Psoas muscle (tissue), 8 donors: Measurements from ENCODE around the gene INTS11. TPM values are rescaled to one million over a fixed set of nuclear protein-coding genes. Genes with fewer than 3 reads are reported as not detected.

Source experiments
- ATAC-seq, 4 donors: fragments of 200-7000 bp; cut with Tn5 transposase; one replicate each; pipeline ENCODE4 v1.9.1; 2020; ENCODE audit warnings: moderate library complexity in 3 of 4, mild to moderate bottlenecking in 2 of 4
- DNase-seq, 2 donors: peaks; one replicate each; pipeline ENCODE4 v3.0.0-alpha.2; 2020
- H3K27ac ChIP-seq: fragments of 200-600 bp; one replicate; pipeline ENCODE4 v1.8.0; 2022
- H3K27me3 ChIP-seq, 3 donors: fragments of 200-600 bp in 1 of 3; one replicate each; pipeline versions ENCODE4 v1.6.1 to v1.8.0; 2013 to 2022; ENCODE audit warnings: low read length in 2 of 3, mild to moderate bottlenecking in 2 of 3, moderate library complexity in 1 of 3; ENCODE audit not compliant: insufficient read depth in 3 of 3
- H3K36me3 ChIP-seq, 2 donors: fragments of 200-600 bp in 1 of 2; one replicate each; pipeline versions ENCODE4 v1.6.1 to v1.8.0; 2013 to 2022; ENCODE audit warnings: low read depth in 1 of 2, mild to moderate bottlenecking in 1 of 2, moderate library complexity in 1 of 2; ENCODE audit not compliant: insufficient read depth in 1 of 2
- H3K4me1 ChIP-seq: fragments of 200-600 bp; one replicate; pipeline ENCODE4 v1.8.0; 2022
- H3K4me3 ChIP-seq: fragments of 200-600 bp; one replicate; pipeline ENCODE4 v1.8.0; 2022; ENCODE audit warnings: mild to moderate bottlenecking
- H3K9me3 ChIP-seq: fragments of 200-600 bp; one replicate; pipeline ENCODE4 v1.8.0; 2022
- WGBS, 3 donors: extraction: QIAGEN DNeasy Blood & Tissue Kit; methylation state at CpG; one replicate each; pipeline versions ENCODE4 v1.1.6 to v1.1.7; 2013; 5-methylcytosine and 5-hydroxymethylcytosine counted together
- intact Hi-C, 2 donors: fragments of 100-400 bp; cut with DNase I; formaldehyde crosslinking; loops; one replicate each; pipeline versions ENCODE4 v1.11.0 to v1.14.2; 2022
- polyA plus RNA-seq, 3 donors: library from polyadenylated mRNA; stranded (reverse); fragments of 200-250 nt; gene quantifications; one replicate each; pipeline ENCODE4 v1.2.3, GENCODE V29; 2013
- total RNA-seq, 4 donors: library from RNA; stranded (reverse); fragmentation: NEBNext Ultra II Directional in 2 of 4; extraction: Animal tissue kit (Norgen Biotek cat#: 25700) in 2 of 4; gene quantifications; one replicate each; pipeline versions ENCODE4 v1.2.1 to v1.2.4, GENCODE V29; 2021 to 2023
- TF ChIP-seq, protein P1 (sequence below): fragments of 200-600 bp; IDR thresholded peaks from one replicate; pipeline ENCODE4 v1.8.0; 2022; ENCODE audit warnings: antibody characterized with exemption
- donor health status: healthy with polysubstance abuse.
- donor health status: DM: no; HTN: no; CAD: no; lungs with moderate emphysema.
- donor health status: Bipolar disorder and iron deficiency.
- donor health status: healthy.
- donor health status: DM: yes; HTN: yes; CAD: no.
- donor health status: DM: no; HTN: no; CAD: no.
- donor health status: DM: no; HTN: no; CAD: no.
- donor health status: DM: yes; HTN: yes; CAD: no.

The INTS11 gene
- total and polyA plus RNA-seq, 7 donors: 55.6 to 80.8 (median 71.2) TPM

DNA sequence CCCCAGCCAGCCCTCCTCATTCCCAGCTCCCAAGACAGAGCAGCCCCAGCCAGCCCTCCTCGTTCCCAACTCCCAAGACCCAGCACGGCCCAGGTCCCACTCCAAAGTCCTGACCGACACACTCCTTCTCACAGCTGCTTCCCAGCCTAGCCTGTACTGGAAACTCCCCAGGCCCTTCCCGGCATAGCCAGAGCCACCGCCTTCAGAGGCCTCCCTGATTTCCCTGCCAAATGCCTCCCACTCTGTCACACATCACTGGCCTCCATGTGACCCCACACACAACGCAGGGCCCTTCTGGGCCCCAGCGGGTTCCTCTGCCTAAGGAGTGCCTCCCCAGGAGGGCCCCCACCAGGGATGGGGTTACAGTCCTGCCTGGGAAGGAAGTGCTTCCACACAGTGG lies 53.6 kb downstream of the INTS11 start:
- intact Hi-C loops: loop anchor here (5.0 to 10.0 kb wide), 3 partner anchors 39 to 236 kb away; partner anchors contain the start of genes B3GALT6 (in 2 of the 2), SDF4 (in 2 of the 2) and C1orf159 (in 1 of the 2)
- Histone ChIP-seq H3K27me3 (no peaks in the 10 kb centered on the region), H3K4me3 (peak overlapping the region; percentile 71), H3K4me1 (peaks cover 45% of the 10 kb centered on the region), H3K9me3 (no peaks in the 10 kb centered on the region), H3K27ac (peak overlapping the region; percentile 14), H3K36me3 (peaks cover 0 to 36% of the 10 kb centered on the region in 2 donors)
- ATAC-seq (no peak), DNase-seq (no peak)
- WGBS, 3 donors: 38 to 57% (median 53%) methylated on average over 7 of the region's 7 CpGs
- TF ChIP-seq, protein P1, sequence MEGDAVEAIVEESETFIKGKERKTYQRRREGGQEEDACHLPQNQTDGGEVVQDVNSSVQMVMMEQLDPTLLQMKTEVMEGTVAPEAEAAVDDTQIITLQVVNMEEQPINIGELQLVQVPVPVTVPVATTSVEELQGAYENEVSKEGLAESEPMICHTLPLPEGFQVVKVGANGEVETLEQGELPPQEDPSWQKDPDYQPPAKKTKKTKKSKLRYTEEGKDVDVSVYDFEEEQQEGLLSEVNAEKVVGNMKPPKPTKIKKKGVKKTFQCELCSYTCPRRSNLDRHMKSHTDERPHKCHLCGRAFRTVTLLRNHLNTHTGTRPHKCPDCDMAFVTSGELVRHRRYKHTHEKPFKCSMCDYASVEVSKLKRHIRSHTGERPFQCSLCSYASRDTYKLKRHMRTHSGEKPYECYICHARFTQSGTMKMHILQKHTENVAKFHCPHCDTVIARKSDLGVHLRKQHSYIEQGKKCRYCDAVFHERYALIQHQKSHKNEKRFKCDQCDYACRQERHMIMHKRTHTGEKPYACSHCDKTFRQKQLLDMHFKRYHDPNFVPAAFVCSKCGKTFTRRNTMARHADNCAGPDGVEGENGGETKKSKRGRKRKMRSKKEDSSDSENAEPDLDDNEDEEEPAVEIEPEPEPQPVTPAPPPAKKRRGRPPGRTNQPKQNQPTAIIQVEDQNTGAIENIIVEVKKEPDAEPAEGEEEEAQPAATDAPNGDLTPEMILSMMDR: no peak

DNA sequence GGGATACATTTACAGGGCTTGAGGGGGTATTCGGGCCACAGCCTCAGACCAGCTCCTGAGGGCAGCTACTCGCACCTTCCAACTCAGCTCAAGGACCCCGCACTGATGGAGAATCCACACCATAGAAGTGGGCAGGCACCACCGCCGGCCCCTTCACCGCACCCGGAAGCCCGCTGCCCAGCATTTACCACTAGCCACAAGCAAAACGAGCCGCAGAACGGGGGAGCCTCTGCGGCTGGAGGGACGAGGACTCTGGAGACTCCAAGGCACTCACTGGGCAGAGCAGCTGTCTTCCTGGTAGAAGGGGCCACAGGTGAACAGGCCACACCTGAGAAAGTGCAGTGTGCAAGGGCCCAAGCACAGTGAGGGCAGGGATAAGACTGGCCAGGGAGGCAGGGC lies 56.2 kb downstream of the INTS11 start:
- intact Hi-C loops: no loop called here
- Histone ChIP-seq H3K9me3 (no peaks in the 10 kb centered on the region), H3K27me3 (no peaks in the 10 kb centered on the region), H3K27ac (no peak overlapping the region), H3K36me3 (peaks cover 0 to 58% of the 10 kb centered on the region in 2 donors), H3K4me3 (no peak overlapping the region), H3K4me1 (peaks cover 35% of the 10 kb centered on the region)
- WGBS, 3 donors: 91 to 96% (median 91%) methylated on average over 13 of the region's 13 CpGs
- no peak for DNase-seq
- ATAC-seq: no peak
- TF ChIP-seq, protein P1: no peak

DNA sequence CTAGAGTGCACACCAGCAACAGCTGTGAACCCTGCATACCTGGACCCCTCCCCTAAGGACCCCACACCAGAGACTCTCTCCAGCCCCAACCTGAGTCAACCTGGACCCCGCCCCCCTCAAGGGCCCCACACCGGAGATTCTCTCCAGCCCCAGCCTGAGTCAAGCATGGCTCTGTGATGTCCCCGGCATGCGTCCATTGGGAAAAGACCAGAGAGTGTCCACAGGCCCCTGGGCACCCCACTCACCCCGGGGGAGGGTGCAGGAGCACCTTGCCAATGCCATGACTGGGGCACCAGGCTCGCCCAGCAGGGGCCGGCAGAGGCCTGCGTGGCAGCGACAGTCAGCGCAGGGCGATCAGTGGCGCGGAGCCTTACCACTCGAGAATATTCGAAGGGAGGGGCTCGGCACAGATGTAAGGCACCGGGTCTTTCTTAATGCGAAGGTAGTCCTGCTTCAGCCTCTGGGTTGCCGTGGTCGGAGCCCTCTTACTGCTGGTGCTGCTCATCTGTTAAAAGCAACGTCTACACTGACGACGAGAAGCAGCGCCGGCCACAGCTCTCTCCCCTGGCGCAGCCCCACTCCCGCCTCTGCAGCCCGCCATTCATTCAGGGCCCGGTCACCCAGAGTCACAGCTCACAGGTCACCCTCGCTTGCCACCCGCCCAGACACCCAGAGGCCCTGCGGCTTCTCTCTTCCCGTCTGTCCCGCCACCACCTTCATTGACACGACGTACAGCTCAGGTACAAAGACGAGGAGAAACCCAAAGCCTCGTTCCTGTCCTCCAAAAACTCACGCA lies 56.8 kb downstream of the INTS11 start:
- no peak for DNase-seq
- intact Hi-C loops: no loop called here
- ATAC-seq: no peak
- TF ChIP-seq, protein P1: no peak
- H3K4me3 ChIP-seq: no peak overlapping the region
- no peaks in the 10 kb centered on the region for H3K27me3 ChIP-seq
- no peak overlapping the region for H3K27ac ChIP-seq
- 90 to 95% (median 92%) methylated on average over 39 of the region's 39 CpGs for WGBS, 3 donors
- peaks cover 0 to 64% of the 10 kb centered on the region in 2 donors for H3K36me3 ChIP-seq
- peaks cover 34% of the 10 kb centered on the region for H3K4me1 ChIP-seq
- H3K9me3 ChIP-seq: no peaks in the 10 kb centered on the region

DNA sequence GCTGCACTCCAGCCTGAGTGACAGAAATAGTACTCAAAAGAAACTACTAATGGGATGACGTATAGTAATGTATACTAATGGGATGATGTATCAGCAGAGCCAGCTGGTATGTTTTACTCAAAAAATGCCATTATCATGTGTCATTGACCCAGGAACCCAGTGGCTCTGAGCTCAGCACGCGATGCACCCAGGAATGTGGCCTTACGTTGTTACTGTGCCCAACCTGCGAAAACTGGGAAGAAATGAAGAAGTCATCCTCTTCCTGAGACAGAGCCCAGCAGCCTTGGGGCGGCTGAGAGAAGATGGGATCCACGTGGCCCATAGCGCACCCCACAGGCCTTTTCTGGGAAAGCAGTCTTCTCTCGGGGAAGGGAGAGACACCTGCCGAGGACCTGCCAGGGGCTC lies 59.6 kb downstream of the INTS11 start:
- TF ChIP-seq, protein P1: no peak

More for the DNA sequence above, 59.6 kb downstream of the INTS11 start:
- Histone ChIP-seq H3K9me3 (no peaks in the 10 kb centered on the region), H3K4me1 (peaks cover 6% of the 10 kb centered on the region), H3K27ac (no peak overlapping the region), H3K4me3 (no peak overlapping the region), H3K27me3 (no peaks in the 10 kb centered on the region), H3K36me3 (peaks cover 0 to 85% of the 10 kb centered on the region in 2 donors)
- WGBS, 3 donors: 77 to 83% (median 83%) methylated on average over 10 of the region's 10 CpGs
- no peak for DNase-seq
- intact Hi-C loops: no loop called here
- peak in 3 of 4 donors; percentile 22 to 25 (median 24) for ATAC-seq
